GM12878 (cell line): ENCODE results near the gene TTLL4. TPM values are rescaled to one million over a fixed set of nuclear protein-coding genes. Genes with fewer than 3 reads are reported as not detected.

Source experiments
- ATAC-seq: fragments of 200-7000 bp; cut with Tn5 transposase; 3 replicates; pipeline ENCODE4 v1.9.1; 2020; ENCODE audit warnings: mild to moderate bottlenecking, moderate library complexity
- BruUV-seq: library from RNA; stranded (reverse); fragments of 400-500 nt; replicated peaks from 2 replicates; lab custom pipeline; 2021; lab: Mats Ljungman, UMichigan
- CTCF ChIA-PET: fragments of 300-600 bp; sonication (Branson Sonifier 250); formaldehyde crosslinking; extraction: SDS; loops from one replicate; lab custom pipeline; 2021; ENCODE audit warnings: inconsistent platforms; lab: Yijun Ruan, JAX
- POLR2A ChIA-PET: fragments of 350-600 bp; formaldehyde crosslinking; extraction: SDS; loops from one replicate; lab custom pipeline; 2021; ENCODE audit warnings: inconsistent platforms; lab: Charles Lee
- RAD21 ChIA-PET: fragments of 300-600 bp; sonication (Branson Sonifier 250); formaldehyde crosslinking; loops from one replicate; lab custom pipeline; 2023; ENCODE audit warnings: antibody characterized with exemption; ENCODE audit not compliant: unreplicated experiment; lab: Charles Lee
- SMC1A ChIA-PET: fragments of 300-600 bp; sonication (Branson Sonifier 250); formaldehyde crosslinking; loops from one replicate; lab custom pipeline; 2023; ENCODE audit not compliant: unreplicated experiment, uncharacterized antibody; lab: Charles Lee
- DNase-seq: peaks from one replicate; pipeline ENCODE4 v3.0.0-alpha.2; 2011; ENCODE audit warnings: low read depth, low spot score
- FAIRE-seq: peaks from 3 replicates; lab custom pipeline; 2011; peaks lifted over from hg19 to GRCh38; lab: Jason Lieb, UNC
- H2AFZ ChIP-seq: 2 replicates; pipeline ENCODE4 v1.6.0; 2011; ENCODE audit warnings: low read depth, low read length, control low read depth; ENCODE audit not compliant: control insufficient read depth
- H3K27ac ChIP-seq: 2 replicates; pipeline ENCODE4 v1.5.1; 2011; ENCODE audit warnings: control low read depth; ENCODE audit not compliant: control insufficient read depth, insufficient read depth
- H3K27me3 ChIP-seq, 2 experiments: replicated peaks in 1 of 2; 2 replicates each; pipeline versions ENCODE4 v1.6.0 to v1.6.1; 2011; ENCODE audit warnings: low read length in 1 of 2; ENCODE audit not compliant: control insufficient read depth in 2 of 2, insufficient read depth in 2 of 2
- H3K36me3 ChIP-seq, 2 experiments: 2 replicates each; pipeline ENCODE4 v1.5.1; 2011; ENCODE audit warnings: low read length in 1 of 2; ENCODE audit not compliant: control insufficient read depth in 2 of 2, insufficient read depth in 2 of 2
- H3K4me1 ChIP-seq: 2 replicates; pipeline ENCODE4 v1.6.1; 2011; ENCODE audit warnings: mild to moderate bottlenecking, low read length, moderate library complexity, mixed read lengths; ENCODE audit not compliant: control insufficient read depth, insufficient read depth
- H3K4me2 ChIP-seq: 2 replicates; pipeline ENCODE4 v1.6.0; 2011; ENCODE audit warnings: control low read depth; ENCODE audit not compliant: control insufficient read depth, insufficient read depth
- H3K4me3 ChIP-seq: fragments of 200-600 bp; sonication (generic); 2 replicates; pipeline ENCODE4 v1.5.1; 2016
- H3K79me2 ChIP-seq: 2 replicates; pipeline ENCODE4 v1.6.0; 2011; ENCODE audit warnings: low read length; ENCODE audit not compliant: control insufficient read depth, insufficient read depth
- H3K9ac ChIP-seq: 2 replicates; pipeline ENCODE4 v1.8.0; 2011; ENCODE audit warnings: low read length, control low read depth, mixed read lengths; ENCODE audit not compliant: control insufficient read depth, insufficient read depth
- H3K9me3 ChIP-seq: replicated peaks from 3 replicates; pipeline ENCODE4 v1.5.1; 2011; ENCODE audit warnings: mild to moderate bottlenecking, low read length; ENCODE audit not compliant: control insufficient read depth, insufficient read depth
- H4K20me1 ChIP-seq: 2 replicates; pipeline ENCODE4 v1.6.0; 2011; ENCODE audit not compliant: control insufficient read depth, insufficient read depth
- CHD4 ChIP-seq: fragments of 200-600 bp; sonication (generic); IDR thresholded peaks from 2 replicates; pipeline ENCODE4 v1.6.1; 2016; ENCODE audit warnings: mild to moderate bottlenecking
- EED ChIP-seq: sonication (generic); IDR thresholded peaks from 2 replicates; pipeline ENCODE4 v1.6.1; 2016; ENCODE audit warnings: antibody characterized with exemption, low read depth
- EZH2 ChIP-seq: IDR thresholded peaks from 2 replicates; pipeline ENCODE4 v1.6.1; 2012; ENCODE audit warnings: low read depth, mild to moderate bottlenecking, control low read depth, inconsistent platforms, low read length, borderline replicate concordance; ENCODE audit not compliant: control insufficient read depth
- FOS ChIP-seq: IDR thresholded peaks from 3 replicates; pipeline ENCODE4 v1.6.1; 2011; ENCODE audit warnings: borderline replicate concordance; ENCODE audit not compliant: insufficient read length; ENCODE audit errors: extremely low read depth
- HDAC2 ChIP-seq: fragments of 200-600 bp; sonication (generic); IDR thresholded peaks from 2 replicates; pipeline ENCODE4 v1.6.1; 2017
- JUNB ChIP-seq: IDR thresholded peaks from 2 replicates; pipeline ENCODE4 v1.6.1; 2016; ENCODE audit warnings: antibody characterized with exemption, mild to moderate bottlenecking
- MYB ChIP-seq: fragments of 150-350 bp; IDR thresholded peaks from 2 replicates; pipeline ENCODE4 v1.6.1; 2014; ENCODE audit warnings: mild to moderate bottlenecking, low read depth, low read length, borderline replicate concordance
- RAD51 ChIP-seq: fragments of 450-650 bp; IDR thresholded peaks from 2 replicates; pipeline ENCODE4 v1.6.1; 2016; ENCODE audit warnings: moderate library complexity, mild to moderate bottlenecking, inconsistent platforms
- RELA ChIP-seq: fragments of 450-650 bp; IDR thresholded peaks from 2 replicates; pipeline ENCODE4 v1.8.0; 2014; ENCODE audit warnings: borderline replicate concordance; ENCODE audit not compliant: partially characterized antibody
- RUNX3 ChIP-seq: IDR thresholded peaks from 2 replicates; pipeline ENCODE4 v1.6.1; 2012; ENCODE audit warnings: low read length, inconsistent platforms
- SIN3A ChIP-seq: IDR thresholded peaks from 2 replicates; pipeline ENCODE4 v1.6.1; 2012; ENCODE audit warnings: low read depth, low read length, improper control_type of control experiment
- SMC3 ChIP-seq: IDR thresholded peaks from 2 replicates; pipeline ENCODE4 v1.6.1; 2011; ENCODE audit warnings: low read length, improper control_type of control experiment, borderline replicate concordance
- SP1 ChIP-seq: IDR thresholded peaks from one replicate; pipeline ENCODE4 v1.6.1; 2011; ENCODE audit warnings: low read depth, low read length
- TBL1XR1 ChIP-seq: IDR thresholded peaks from 2 replicates; pipeline ENCODE4 v1.6.1; 2012; ENCODE audit warnings: low read depth, low read length, improper control_type of control experiment
- WRNIP1 ChIP-seq: IDR thresholded peaks from 2 replicates; pipeline ENCODE4 v1.6.1; 2011; ENCODE audit warnings: low read depth, low read length, improper control_type of control experiment, borderline replicate concordance
- ZBED1 ChIP-seq: IDR thresholded peaks from 2 replicates; pipeline ENCODE4 v1.6.1; 2016; ENCODE audit warnings: borderline replicate concordance
- ZNF217 ChIP-seq: fragments of 450-650 bp; IDR thresholded peaks from 2 replicates; pipeline ENCODE4 v1.6.1; 2017; ENCODE audit warnings: antibody characterized with exemption, mild to moderate bottlenecking
- ZNF274 ChIP-seq: IDR thresholded peaks from one replicate; pipeline ENCODE4 v1.8.0; 2011; ENCODE audit not compliant: insufficient read length, insufficient read depth
- in situ Hi-C: fragments of 300-500 bp; cut with MboI; formaldehyde crosslinking; loops from 9 replicates; pipeline ENCODE4 v1.14.3; 2018; ENCODE audit warnings: mixed read lengths
- intact Hi-C: fragments of 100-400 bp; cut with micrococcal nuclease; formaldehyde crosslinking; loops from one replicate; pipeline ENCODE4 v1.14.2; 2022; ENCODE audit not compliant: unreplicated experiment
- polyA plus RNA-seq, 11 experiments: library from polyadenylated mRNA; depleted of rRNA in 4 of 11; unstranded in 6 of 11; stranded (reverse) in 5 of 11; fragments of >200 nt; fragmentation: Nextera tagmentation in 4 of 11; fragmentation: Illumina TruSeq in 1 of 11; extraction: Ambion mirVana in 4 of 11; extraction: Trizol in 1 of 11; gene quantifications; 1 replicate in 1 of 11; 2 replicates in 10 of 11; pipeline versions ENCODE4 v1.2.1 to v1.2.3, GENCODE V29; 2011 to 2016; ENCODE audit warnings: inconsistent platforms in 2 of 11, missing spikeins in 2 of 11, low read depth in 1 of 11
- total RNA-seq, 4 experiments: library from RNA; depleted of rRNA in 3 of 4; stranded (reverse); fragments of >200 nt in 3 of 4; fragmentation: Illumina TruSeq in 1 of 4; extraction: Trizol in 1 of 4; gene quantifications; 2 replicates each; pipeline versions ENCODE4 v1.2.1 to v1.2.3, GENCODE V29; 2013 to 2021
- TF ChIP-seq, protein P1 (sequence below): fragments of 450-650 bp; IDR thresholded peaks from 2 replicates; pipeline ENCODE4 v1.6.1; 2017; ENCODE audit warnings: low read depth, mild to moderate bottlenecking, moderate library complexity
- TF ChIP-seq, protein P2 (sequence below): IDR thresholded peaks from 2 replicates; pipeline ENCODE4 v1.6.1; 2012; ENCODE audit warnings: low read depth, low read length, improper control_type of control experiment
- TF ChIP-seq, protein P3 (sequence below): IDR thresholded peaks from 2 replicates; pipeline ENCODE4 v1.6.1; 2011; ENCODE audit warnings: low read depth, mild to moderate bottlenecking, low read length, moderate library complexity, borderline replicate concordance; ENCODE audit errors: extremely low read depth

TTLL4 gene
- total and polyA plus RNA-seq, 10 of the 15 experiments (the other 5 are each of a cell fraction or from before 2014, with no cell fraction given): 16.6 to 63.1 (median 32.9) TPM

DNA sequence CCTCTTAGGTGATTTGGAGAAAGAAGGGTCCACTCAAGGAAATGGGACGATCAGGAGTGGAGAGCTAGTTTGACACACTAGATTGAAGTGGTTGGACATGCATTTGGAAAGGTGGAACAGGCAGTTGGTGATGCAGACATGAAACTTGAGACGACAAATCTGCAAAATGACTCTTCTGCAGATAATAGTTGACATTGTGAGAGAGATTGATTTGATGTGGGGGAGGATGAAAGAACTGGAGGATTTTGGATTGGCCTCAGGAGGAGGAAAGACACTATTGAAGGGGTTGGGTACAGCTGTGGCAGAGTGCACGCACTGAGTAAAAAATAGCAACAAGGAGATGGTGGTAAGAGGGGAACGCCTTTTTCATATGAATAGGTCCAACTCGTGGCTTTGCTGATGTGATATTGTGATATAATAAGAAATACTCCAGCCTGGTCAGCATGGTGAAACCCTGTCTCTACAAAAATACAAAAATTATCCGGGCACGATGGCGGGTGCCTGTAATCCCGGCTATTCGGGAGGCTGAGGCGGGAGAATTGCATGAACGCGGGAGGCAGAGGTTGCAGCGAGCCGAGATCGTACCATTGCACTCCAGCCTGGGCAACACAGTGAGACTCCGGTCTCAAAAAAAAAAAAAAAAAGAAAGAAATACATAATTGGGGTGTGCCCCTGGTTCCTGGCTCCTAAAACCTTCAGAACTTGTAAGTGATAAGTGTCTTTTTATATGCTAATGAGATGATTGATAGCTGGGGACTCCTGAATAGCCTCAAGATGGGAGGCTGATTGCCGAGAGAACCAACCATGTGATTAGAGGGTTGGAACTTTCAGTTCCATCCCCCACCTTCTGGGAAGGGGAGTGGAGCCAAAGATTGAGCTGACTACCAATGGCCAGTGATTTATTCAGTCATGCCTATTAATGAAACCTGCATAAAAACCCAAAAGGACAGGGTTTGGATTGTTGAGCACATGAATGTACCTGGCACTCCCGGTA lies 9.7 kb downstream of the TTLL4 start (continued):
- TF ChIP-seq, protein P1, sequence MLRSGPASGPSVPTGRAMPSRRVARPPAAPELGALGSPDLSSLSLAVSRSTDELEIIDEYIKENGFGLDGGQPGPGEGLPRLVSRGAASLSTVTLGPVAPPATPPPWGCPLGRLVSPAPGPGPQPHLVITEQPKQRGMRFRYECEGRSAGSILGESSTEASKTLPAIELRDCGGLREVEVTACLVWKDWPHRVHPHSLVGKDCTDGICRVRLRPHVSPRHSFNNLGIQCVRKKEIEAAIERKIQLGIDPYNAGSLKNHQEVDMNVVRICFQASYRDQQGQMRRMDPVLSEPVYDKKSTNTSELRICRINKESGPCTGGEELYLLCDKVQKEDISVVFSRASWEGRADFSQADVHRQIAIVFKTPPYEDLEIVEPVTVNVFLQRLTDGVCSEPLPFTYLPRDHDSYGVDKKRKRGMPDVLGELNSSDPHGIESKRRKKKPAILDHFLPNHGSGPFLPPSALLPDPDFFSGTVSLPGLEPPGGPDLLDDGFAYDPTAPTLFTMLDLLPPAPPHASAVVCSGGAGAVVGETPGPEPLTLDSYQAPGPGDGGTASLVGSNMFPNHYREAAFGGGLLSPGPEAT: no peak
- TF ChIP-seq ZNF217 (no peak), JUNB (no peak), MYB (no peak), ZBED1 (no peak), EZH2 (no peak), SIN3A (no peak)

DNA sequence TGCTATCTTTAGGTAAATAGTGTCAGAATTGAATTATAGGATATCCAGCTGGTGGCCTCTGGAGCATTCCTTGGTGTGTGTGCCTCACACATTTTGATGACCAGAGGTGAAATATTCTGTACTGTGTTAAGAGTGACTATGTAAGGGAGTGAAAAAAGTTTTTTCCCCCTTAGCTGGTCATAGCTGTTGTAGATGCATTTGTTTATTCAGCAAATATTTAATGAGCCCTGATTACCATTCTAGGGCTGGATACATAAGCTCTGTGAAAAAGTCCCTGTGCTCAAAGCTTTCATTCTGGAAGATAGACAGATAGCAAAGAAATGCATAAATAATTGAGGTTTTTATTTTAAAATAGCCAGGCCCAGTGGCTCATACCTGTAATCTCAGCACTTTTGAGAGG lies 10.9 kb downstream of the TTLL4 start:
- H3K4me2 ChIP-seq: no peak overlapping the region
- H3K4me1 ChIP-seq: no peaks in the 10 kb centered on the region
- no peak overlapping the region for H3K27ac ChIP-seq
- H3K4me3 ChIP-seq: no peak overlapping the region
- H3K27me3 ChIP-seq: no peaks in the 10 kb centered on the region
- ChIA-PET POLR2A (interaction anchor here (1.9 kb wide), 1 partner anchor 11 kb away, joined by 10 read pairs; no protein-coding TSS in a partner anchor), SMC1A (no interaction called here), CTCF (interaction anchor here (1.2 to 2.6 kb wide), 6 partner anchors 9 to 205 kb away, joined by 3 to 15 read pairs (median 4); partner anchors contain the start of gene TTLL4), RAD21 (interaction anchor here (1.3 to 1.9 kb wide), 3 partner anchors 11 to 176 kb away, joined by 3 to 6 read pairs (median 3); partner anchors contain the start of gene TTLL4)
- BruUV-seq: no TSS peak
- in situ Hi-C loops (no loop called here), intact Hi-C loops (no loop called here)
- no peak overlapping the region for H3K9ac ChIP-seq
- DNase-seq (no peak), FAIRE-seq (no peak), ATAC-seq (no peak)
- peaks cover 1 to 4% of the 10 kb centered on the region in 2 experiments; a peak in 2 of 4 replicates for H3K36me3 ChIP-seq
- no peaks in the 10 kb centered on the region; the same call in 1 of the 2 replicates for H4K20me1 ChIP-seq
- no peak overlapping the region for H2AFZ ChIP-seq
- H3K79me2 ChIP-seq: peaks cover 10% of the 10 kb centered on the region
- H3K9me3 ChIP-seq: peaks cover 5% of the 10 kb centered on the region; the same call in 2 of the 3 replicates
- TF ChIP-seq RUNX3 (no peak), ZNF274 (no peak), RAD51 (no peak), FOS (no peak), EED (no peak), SP1 (no peak), JUNB (no peak), SMC3 (no peak), HDAC2 (no peak), CHD4 (no peak), TBL1XR1 (no peak), RELA (no peak), WRNIP1 (no peak)
- TF ChIP-seq, protein P2, sequence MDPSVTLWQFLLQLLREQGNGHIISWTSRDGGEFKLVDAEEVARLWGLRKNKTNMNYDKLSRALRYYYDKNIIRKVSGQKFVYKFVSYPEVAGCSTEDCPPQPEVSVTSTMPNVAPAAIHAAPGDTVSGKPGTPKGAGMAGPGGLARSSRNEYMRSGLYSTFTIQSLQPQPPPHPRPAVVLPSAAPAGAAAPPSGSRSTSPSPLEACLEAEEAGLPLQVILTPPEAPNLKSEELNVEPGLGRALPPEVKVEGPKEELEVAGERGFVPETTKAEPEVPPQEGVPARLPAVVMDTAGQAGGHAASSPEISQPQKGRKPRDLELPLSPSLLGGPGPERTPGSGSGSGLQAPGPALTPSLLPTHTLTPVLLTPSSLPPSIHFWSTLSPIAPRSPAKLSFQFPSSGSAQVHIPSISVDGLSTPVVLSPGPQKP: no peak
- TF ChIP-seq, protein P3, sequence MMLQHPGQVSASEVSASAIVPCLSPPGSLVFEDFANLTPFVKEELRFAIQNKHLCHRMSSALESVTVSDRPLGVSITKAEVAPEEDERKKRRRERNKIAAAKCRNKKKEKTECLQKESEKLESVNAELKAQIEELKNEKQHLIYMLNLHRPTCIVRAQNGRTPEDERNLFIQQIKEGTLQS: no peak
